Natural killer cell treated with Interleukin-12 subunit alpha and Interleukin-12 subunit beta and Interleukin-15 and Interleukin-18, amount 100 ng/mL, for 72 hours (primary cell): ENCODE results near the gene GNG2. TPM values are rescaled to one million over a fixed set of nuclear protein-coding genes. Genes with fewer than 3 reads are reported as not detected.

Experiments
- ATAC-seq, 2 donors: fragments of 150-1000 bp; cut with Tn5 transposase in 1 of 2; sonication (Bioruptor Pico), chemical (Tn5 transposase) in 1 of 2; 2 replicates each; pipeline ENCODE4 v1.10.0; 2021
- DNase-seq: peaks from one replicate; pipeline ENCODE4 v3.0.0; 2022; ENCODE audit warnings: low spot score
- H3K27ac Mint-ChIP-seq, 2 donors: 1 replicate in 1 of 2; 2 replicates in 1 of 2; pipeline ENCODE4 v1.8.0; 2022; ENCODE audit warnings: mixed read lengths in 2 of 2, mild to moderate bottlenecking in 1 of 2, moderate library complexity in 1 of 2
- H3K27me3 Mint-ChIP-seq, 2 donors: 1 replicate in 1 of 2; 2 replicates in 1 of 2; pipeline ENCODE4 v1.8.0; 2022; ENCODE audit warnings: mixed read lengths in 2 of 2
- H3K36me3 Mint-ChIP-seq: one replicate; pipeline ENCODE4 v1.8.0; 2022; ENCODE audit warnings: mixed read lengths
- H3K4me1 Mint-ChIP-seq, 2 donors: 1 replicate in 1 of 2; 2 replicates in 1 of 2; pipeline ENCODE4 v1.8.0; 2022; ENCODE audit warnings: low read depth in 2 of 2, mixed read lengths in 2 of 2, mild to moderate bottlenecking in 1 of 2
- H3K4me3 Mint-ChIP-seq: one replicate; pipeline ENCODE4 v1.8.0; 2022; ENCODE audit warnings: mixed read lengths
- H3K9me3 Mint-ChIP-seq: 2 replicates; pipeline ENCODE4 v1.8.0; 2022; ENCODE audit warnings: mixed read lengths
- total RNA-seq, 2 donors: library from RNA; stranded (reverse); gene quantifications; one replicate each; pipeline ENCODE4 v1.2.3, GENCODE V29; 2022

The GNG2 gene
- total RNA-seq, 2 donors from 2014 or later: 293 to 495 TPM

- H3K36me3 Mint-ChIP-seq: peaks cover 11% of the 10 kb centered on the region
- H3K4me1 Mint-ChIP-seq: peaks cover 53 to 57% of the 10 kb centered on the region in 2 donors
- H3K27me3 Mint-ChIP-seq: no peaks in the 10 kb centered on the region
- H3K4me3 Mint-ChIP-seq: peak overlapping the region; percentile 69
- H3K9me3 Mint-ChIP-seq: no peaks in the 10 kb centered on the region
- H3K27ac Mint-ChIP-seq: peak overlapping the region; percentile 81 to 87
- ATAC-seq (no peak), DNase-seq (no peak)
These were observed 62.2 kb downstream of the GNG2 start for GRCh38 chr14:51922624-51923023.

GRCh38 chr14:51924600-51924999 lies 64.2 kb downstream of the GNG2 start:
- Mint-ChIP-seq H3K9me3 (no peaks in the 10 kb centered on the region), H3K27me3 (no peaks in the 10 kb centered on the region), H3K4me1 (peaks cover 64 to 66% of the 10 kb centered on the region in 2 donors), H3K4me3 (peak overlapping the region; percentile 4), H3K27ac (peak overlapping the region; percentile 48 to 49), H3K36me3 (peaks cover 8% of the 10 kb centered on the region)
- ATAC-seq (peak in 1 of 2 donors; percentile 11), DNase-seq (no peak)

- no peaks in the 10 kb centered on the region for H3K27me3 Mint-ChIP-seq
- ATAC-seq (no peak), DNase-seq (no peak)
- H3K4me3 Mint-ChIP-seq: no peak overlapping the region
- H3K36me3 Mint-ChIP-seq: peaks cover 19% of the 10 kb centered on the region
- peaks cover 3% of the 10 kb centered on the region for H3K9me3 Mint-ChIP-seq
- H3K27ac Mint-ChIP-seq: peak overlapping the region; percentile 50 to 99
- H3K4me1 Mint-ChIP-seq: peaks cover 68 to 70% of the 10 kb centered on the region in 2 donors
These were observed 65.6 kb downstream of the GNG2 start for GRCh38 chr14:51925980-51926379.

GRCh38 chr14:51926449-51926848 lies 66.0 kb downstream of the GNG2 start:
- DNase-seq: no peak
- Mint-ChIP-seq H3K4me1 (peaks cover 70% of the 10 kb centered on the region in 2 donors), H3K27me3 (no peaks in the 10 kb centered on the region), H3K36me3 (peaks cover 23% of the 10 kb centered on the region), H3K9me3 (peaks cover 6% of the 10 kb centered on the region), H3K27ac (peak overlapping the region; percentile 50 to 99), H3K4me3 (no peak overlapping the region)
- no peak for ATAC-seq

- DNase-seq (no peak), ATAC-seq (no peak)
- Mint-ChIP-seq H3K36me3 (peaks cover 34% of the 10 kb centered on the region), H3K27me3 (no peaks in the 10 kb centered on the region), H3K9me3 (peaks cover 8% of the 10 kb centered on the region), H3K4me3 (no peak overlapping the region), H3K4me1 (peaks cover 69% of the 10 kb centered on the region in 2 donors), H3K27ac (peak overlapping the region; percentile 95 to 99)
These were observed 68.2 kb downstream of the GNG2 start for GRCh38 chr14:51928568-51928967.

- Mint-ChIP-seq H3K27me3 (no peaks in the 10 kb centered on the region), H3K9me3 (peaks cover 8% of the 10 kb centered on the region), H3K36me3 (peaks cover 36% of the 10 kb centered on the region), H3K27ac (peak overlapping the region; percentile 95 to 99), H3K4me1 (peaks cover 71 to 72% of the 10 kb centered on the region in 2 donors), H3K4me3 (peak overlapping the region; percentile 94)
- ATAC-seq (no peak), DNase-seq (no peak)
These were observed 68.8 kb downstream of the GNG2 start for GRCh38 chr14:51929166-51929565.

GRCh38 chr14:51929910-51930682 lies 69.7 kb downstream of the GNG2 start:
- Mint-ChIP-seq H3K4me1 (peaks cover 72 to 74% of the 10 kb centered on the region in 2 donors), H3K27me3 (no peaks in the 10 kb centered on the region), H3K4me3 (peak overlapping the region; percentile 94), H3K36me3 (peaks cover 37% of the 10 kb centered on the region), H3K9me3 (peaks cover 8% of the 10 kb centered on the region), H3K27ac (peak overlapping the region; percentile 95 to 99)
- ATAC-seq (peak; percentile 74 to 80), DNase-seq (no peak)

GRCh38 chr14:51931308-51931707 lies 70.9 kb downstream of the GNG2 start:
- Mint-ChIP-seq H3K9me3 (peaks cover 8% of the 10 kb centered on the region), H3K27me3 (no peaks in the 10 kb centered on the region), H3K4me3 (peak overlapping the region; percentile 94), H3K36me3 (peaks cover 42% of the 10 kb centered on the region), H3K4me1 (peaks cover 77 to 82% of the 10 kb centered on the region in 2 donors), H3K27ac (peak overlapping the region; percentile 95 to 99)
- no peak for DNase-seq
- peak; percentile 46 to 78 for ATAC-seq

- Mint-ChIP-seq H3K4me3 (peak overlapping the region; percentile 44), H3K4me1 (peaks cover 71 to 80% of the 10 kb centered on the region in 2 donors), H3K36me3 (peaks cover 44% of the 10 kb centered on the region), H3K9me3 (peaks cover 8% of the 10 kb centered on the region), H3K27me3 (no peaks in the 10 kb centered on the region), H3K27ac (peak overlapping the region; percentile 54 to 57)
- ATAC-seq (no peak), DNase-seq (no peak)
These were observed 72.8 kb downstream of the GNG2 start for GRCh38 chr14:51933191-51933590.

- ATAC-seq: no peak
- peak overlapping the region; percentile 89 to 92 for H3K27ac Mint-ChIP-seq
- peaks cover 70 to 78% of the 10 kb centered on the region in 2 donors for H3K4me1 Mint-ChIP-seq
- no peaks in the 10 kb centered on the region for H3K27me3 Mint-ChIP-seq
- DNase-seq: no peak
- peaks cover 37% of the 10 kb centered on the region for H3K36me3 Mint-ChIP-seq
- peaks cover 4% of the 10 kb centered on the region for H3K9me3 Mint-ChIP-seq
- peak overlapping the region; percentile 82 for H3K4me3 Mint-ChIP-seq
These were observed 77.7 kb downstream of the GNG2 start for GRCh38 chr14:51938137-51938536.

- peaks cover 4% of the 10 kb centered on the region for H3K9me3 Mint-ChIP-seq
- ATAC-seq: no peak
- no peak for DNase-seq
- peak overlapping the region; percentile 89 to 92 for H3K27ac Mint-ChIP-seq
- peak overlapping the region; percentile 82 for H3K4me3 Mint-ChIP-seq
- peaks cover 35% of the 10 kb centered on the region for H3K36me3 Mint-ChIP-seq
- H3K27me3 Mint-ChIP-seq: no peaks in the 10 kb centered on the region
- H3K4me1 Mint-ChIP-seq: peaks cover 68 to 78% of the 10 kb centered on the region in 2 donors
These were observed 78.4 kb downstream of the GNG2 start for GRCh38 chr14:51938821-51939220.

- Mint-ChIP-seq H3K9me3 (peaks cover 4% of the 10 kb centered on the region), H3K27ac (peak overlapping the region; percentile 89 to 92), H3K4me1 (peaks cover 67 to 75% of the 10 kb centered on the region in 2 donors), H3K4me3 (peak overlapping the region; percentile 82), H3K36me3 (peaks cover 38% of the 10 kb centered on the region), H3K27me3 (no peaks in the 10 kb centered on the region)
- ATAC-seq: no peak
- DNase-seq: no peak
These were observed 78.8 kb downstream of the GNG2 start for GRCh38 chr14:51939226-51939625.

- peaks cover 37% of the 10 kb centered on the region for H3K36me3 Mint-ChIP-seq
- ATAC-seq (peak; percentile 71 to 77), DNase-seq (no peak)
- peaks cover 4% of the 10 kb centered on the region for H3K9me3 Mint-ChIP-seq
- H3K27ac Mint-ChIP-seq: peak overlapping the region; percentile 89 to 92
- H3K27me3 Mint-ChIP-seq: no peaks in the 10 kb centered on the region
- peaks cover 63 to 72% of the 10 kb centered on the region in 2 donors for H3K4me1 Mint-ChIP-seq
- peak overlapping the region; percentile 82 for H3K4me3 Mint-ChIP-seq
These were observed 79.4 kb downstream of the GNG2 start for GRCh38 chr14:51939755-51940301.

GRCh38 chr14:51942971-51943370 lies 82.6 kb downstream of the GNG2 start:
- peak in 1 of 2 donors; percentile 53 for ATAC-seq
- peak overlapping the region; percentile 23 for H3K4me3 Mint-ChIP-seq
- H3K27me3 Mint-ChIP-seq: no peaks in the 10 kb centered on the region
- peaks cover 60% of the 10 kb centered on the region for H3K36me3 Mint-ChIP-seq
- peaks cover 76 to 84% of the 10 kb centered on the region in 2 donors for H3K4me1 Mint-ChIP-seq
- H3K9me3 Mint-ChIP-seq: peaks cover 12% of the 10 kb centered on the region
- no peak for DNase-seq
- H3K27ac Mint-ChIP-seq: peak overlapping the region; percentile 89 to 92
